Nephron (organoid): Measurements from ENCODE around the gene GAS7.

Experiments used
- H3K27ac Mint-ChIP-seq, 3 experiments: 2 replicates each; pipeline ENCODE4 v1.8.0; 2020; ENCODE audit warnings: mixed read lengths in 3 of 3, mild to moderate bottlenecking in 2 of 3, moderate library complexity in 1 of 3
- H3K27me3 Mint-ChIP-seq: 2 replicates; pipeline ENCODE4 v1.8.0; 2021; ENCODE audit warnings: low read depth, mild to moderate bottlenecking, moderate library complexity, mixed read lengths
- H3K36me3 Mint-ChIP-seq: 2 replicates; pipeline ENCODE4 v1.8.0; 2020; ENCODE audit warnings: low read depth, mixed read lengths
- H3K4me1 Mint-ChIP-seq: 2 replicates; pipeline ENCODE4 v1.8.0; 2020; ENCODE audit warnings: mixed read lengths
- H3K4me3 Mint-ChIP-seq, 3 experiments: 2 replicates each; pipeline ENCODE4 v1.8.0; 2020; ENCODE audit warnings: mild to moderate bottlenecking in 3 of 3, mixed read lengths in 3 of 3, moderate library complexity in 2 of 3
- H3K9me3 Mint-ChIP-seq: 2 replicates; pipeline ENCODE4 v1.8.0; 2020; ENCODE audit warnings: mixed read lengths
- TF ChIP-seq, protein P1 (sequence below), 3 experiments: fragments of 200-600 bp; sonication (generic); IDR thresholded peaks; one replicate each; pipeline ENCODE4 v1.5.0; 2021; ENCODE audit warnings: antibody characterized with exemption in 3 of 3; ENCODE audit not compliant: unreplicated experiment in 3 of 3

Gene GAS7

DNA sequence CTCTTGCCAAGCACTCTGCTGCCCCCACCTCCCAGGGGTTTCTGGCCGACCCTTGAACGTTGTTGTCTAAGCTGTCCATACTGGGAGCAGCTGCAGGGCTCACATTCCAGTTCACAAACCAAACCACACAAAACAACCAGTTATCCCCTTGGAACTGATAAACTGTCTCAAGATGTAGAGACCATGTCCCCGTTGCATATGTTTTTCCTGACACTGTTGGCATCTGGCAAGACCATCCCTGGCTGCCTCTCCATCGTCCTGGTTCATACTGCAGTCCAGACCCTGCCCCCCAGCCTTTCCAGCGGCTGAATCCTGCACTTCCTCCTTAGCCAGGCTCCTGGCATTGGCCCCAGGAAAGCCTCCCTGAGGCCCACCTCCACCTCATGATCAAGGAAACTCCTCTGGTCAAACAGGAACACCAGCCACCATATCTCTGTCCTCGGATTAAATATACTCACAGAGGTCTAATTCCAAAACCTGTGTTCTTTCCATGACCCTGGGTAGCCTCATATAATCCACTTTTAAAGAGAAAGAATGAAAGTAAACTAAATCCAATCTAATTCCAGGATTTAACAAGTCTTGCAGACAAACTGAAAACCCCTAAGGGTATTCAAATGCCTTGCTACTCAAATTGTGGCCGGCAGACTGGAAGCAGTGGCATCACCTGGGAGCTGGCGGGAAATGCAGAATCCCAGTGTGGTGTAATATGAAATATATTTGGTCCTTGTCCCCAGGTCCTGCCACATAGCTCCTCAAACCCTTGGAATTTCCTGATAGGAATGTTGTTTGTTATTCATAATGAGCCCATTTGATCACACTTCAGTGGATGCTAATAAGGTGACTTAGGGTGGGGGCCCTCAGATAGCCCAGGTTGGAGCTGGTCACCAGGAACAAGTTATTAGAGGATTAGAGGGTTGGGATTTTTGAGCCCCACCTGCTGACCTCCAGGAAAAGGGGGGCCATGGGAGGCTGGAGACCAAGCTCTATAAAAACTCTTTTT, 14.2 kb downstream of the GAS7 start:
- Mint-ChIP-seq H3K36me3 (no peaks in the 10 kb centered on the region), H3K4me3 (no peak overlapping the region), H3K27me3 (peaks cover 15% of the 10 kb centered on the region), H3K9me3 (no peaks in the 10 kb centered on the region), H3K4me1 (peaks cover 15% of the 10 kb centered on the region), H3K27ac (no peak overlapping the region)
- TF ChIP-seq, protein P1, sequence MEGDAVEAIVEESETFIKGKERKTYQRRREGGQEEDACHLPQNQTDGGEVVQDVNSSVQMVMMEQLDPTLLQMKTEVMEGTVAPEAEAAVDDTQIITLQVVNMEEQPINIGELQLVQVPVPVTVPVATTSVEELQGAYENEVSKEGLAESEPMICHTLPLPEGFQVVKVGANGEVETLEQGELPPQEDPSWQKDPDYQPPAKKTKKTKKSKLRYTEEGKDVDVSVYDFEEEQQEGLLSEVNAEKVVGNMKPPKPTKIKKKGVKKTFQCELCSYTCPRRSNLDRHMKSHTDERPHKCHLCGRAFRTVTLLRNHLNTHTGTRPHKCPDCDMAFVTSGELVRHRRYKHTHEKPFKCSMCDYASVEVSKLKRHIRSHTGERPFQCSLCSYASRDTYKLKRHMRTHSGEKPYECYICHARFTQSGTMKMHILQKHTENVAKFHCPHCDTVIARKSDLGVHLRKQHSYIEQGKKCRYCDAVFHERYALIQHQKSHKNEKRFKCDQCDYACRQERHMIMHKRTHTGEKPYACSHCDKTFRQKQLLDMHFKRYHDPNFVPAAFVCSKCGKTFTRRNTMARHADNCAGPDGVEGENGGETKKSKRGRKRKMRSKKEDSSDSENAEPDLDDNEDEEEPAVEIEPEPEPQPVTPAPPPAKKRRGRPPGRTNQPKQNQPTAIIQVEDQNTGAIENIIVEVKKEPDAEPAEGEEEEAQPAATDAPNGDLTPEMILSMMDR (IDR thresholded peaks at IDR 0.05; ENCODE audit: unreplicated experiment in 3 of 3) = no peak

DNA sequence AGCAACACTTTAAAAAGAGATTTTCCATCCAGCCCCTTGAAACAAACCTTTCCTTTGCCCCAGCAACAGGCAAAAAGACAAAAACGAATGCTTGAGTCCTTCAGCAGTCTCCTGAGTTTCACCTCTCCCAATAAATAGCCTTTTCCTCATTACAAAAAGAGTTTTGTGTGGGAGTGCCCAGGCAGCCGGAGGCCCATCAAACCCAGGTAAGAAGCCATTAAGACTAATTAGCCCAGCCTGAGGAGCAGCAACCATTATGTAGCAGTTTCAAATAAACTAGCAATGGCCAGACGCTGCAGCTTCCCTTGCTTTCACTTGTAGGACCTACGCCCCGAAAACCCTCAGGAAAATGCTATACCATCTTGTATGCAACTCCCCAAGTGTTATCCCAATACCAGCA, 15.6 kb downstream of the GAS7 start:
- Mint-ChIP-seq H3K36me3 (no peaks in the 10 kb centered on the region), H3K9me3 (no peaks in the 10 kb centered on the region), H3K27ac (no peak overlapping the region), H3K4me3 (no peak overlapping the region), H3K27me3 (peaks cover 9% of the 10 kb centered on the region), H3K4me1 (peaks cover 24% of the 10 kb centered on the region)
- TF ChIP-seq, protein P1 (IDR thresholded peaks at IDR 0.05; ENCODE audit: unreplicated experiment in 3 of 3) = no peak

DNA sequence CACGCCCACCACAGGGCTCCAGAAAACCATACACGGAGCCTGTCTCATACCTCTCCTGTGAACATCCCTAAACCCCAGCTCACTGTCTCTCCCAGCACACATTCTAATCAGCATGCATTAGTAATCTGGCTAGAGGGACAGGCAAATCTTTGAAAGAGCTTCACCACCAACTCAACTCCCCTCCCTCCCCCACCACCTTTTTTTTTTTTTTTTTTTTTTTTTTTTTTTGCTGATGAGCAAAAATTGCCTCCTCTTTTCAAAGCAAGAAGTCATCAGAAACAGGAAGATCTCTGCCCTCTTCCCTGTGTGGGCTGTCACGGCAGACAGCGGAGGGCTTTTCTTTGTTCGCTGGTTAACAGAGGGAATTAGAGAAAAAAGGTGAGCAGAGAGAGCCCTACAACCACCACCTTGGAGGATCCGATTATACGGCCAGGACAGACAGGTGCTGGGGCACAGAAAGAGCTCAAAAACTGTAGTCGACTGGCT, 19.9 kb downstream of the GAS7 start:
- Mint-ChIP-seq H3K4me1 (peaks cover 38% of the 10 kb centered on the region), H3K36me3 (no peaks in the 10 kb centered on the region), H3K27me3 (peaks cover 13% of the 10 kb centered on the region), H3K27ac (no peak overlapping the region), H3K9me3 (no peaks in the 10 kb centered on the region), H3K4me3 (no peak overlapping the region)
- TF ChIP-seq, protein P1 (IDR thresholded peaks at IDR 0.05; ENCODE audit: unreplicated experiment in 3 of 3) = no peak

DNA sequence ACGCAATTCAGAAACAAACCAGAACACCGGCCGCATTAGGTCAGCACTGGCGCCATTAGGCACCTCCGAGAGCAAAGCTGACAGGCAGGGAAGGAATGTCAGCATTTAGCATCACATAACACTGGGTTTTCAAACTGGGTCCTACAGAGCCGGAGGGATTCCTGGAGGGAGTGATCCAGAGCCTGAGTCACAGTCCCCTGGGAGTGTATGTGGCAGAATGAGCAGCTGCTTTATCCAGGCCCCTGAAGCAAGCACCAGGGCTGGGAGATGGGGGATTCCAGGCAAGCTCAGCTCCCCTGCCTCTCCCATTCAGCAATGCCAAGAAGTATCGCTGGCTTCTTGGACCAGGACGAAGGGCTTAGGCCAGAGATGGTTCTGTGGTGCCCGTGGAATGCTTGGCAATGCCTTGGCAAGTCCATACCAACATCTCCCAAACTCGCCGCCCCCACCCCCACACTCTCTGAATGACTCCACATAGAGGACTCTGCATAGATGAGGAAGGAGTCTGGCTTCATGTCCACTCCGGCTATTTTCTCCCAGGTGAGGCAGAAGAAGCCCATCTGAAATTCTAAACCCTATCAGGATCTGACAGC, 20.4 kb downstream of the GAS7 start:
- Mint-ChIP-seq H3K4me3 (no peak overlapping the region), H3K36me3 (no peaks in the 10 kb centered on the region), H3K27me3 (peaks cover 13% of the 10 kb centered on the region), H3K4me1 (peaks cover 38% of the 10 kb centered on the region), H3K27ac (peak overlapping the region in 2 of 3 experiments; percentile 13 to 30), H3K9me3 (no peaks in the 10 kb centered on the region)
- TF ChIP-seq, protein P1 (IDR thresholded peaks at IDR 0.05; ENCODE audit: unreplicated experiment in 3 of 3) = no peak

DNA sequence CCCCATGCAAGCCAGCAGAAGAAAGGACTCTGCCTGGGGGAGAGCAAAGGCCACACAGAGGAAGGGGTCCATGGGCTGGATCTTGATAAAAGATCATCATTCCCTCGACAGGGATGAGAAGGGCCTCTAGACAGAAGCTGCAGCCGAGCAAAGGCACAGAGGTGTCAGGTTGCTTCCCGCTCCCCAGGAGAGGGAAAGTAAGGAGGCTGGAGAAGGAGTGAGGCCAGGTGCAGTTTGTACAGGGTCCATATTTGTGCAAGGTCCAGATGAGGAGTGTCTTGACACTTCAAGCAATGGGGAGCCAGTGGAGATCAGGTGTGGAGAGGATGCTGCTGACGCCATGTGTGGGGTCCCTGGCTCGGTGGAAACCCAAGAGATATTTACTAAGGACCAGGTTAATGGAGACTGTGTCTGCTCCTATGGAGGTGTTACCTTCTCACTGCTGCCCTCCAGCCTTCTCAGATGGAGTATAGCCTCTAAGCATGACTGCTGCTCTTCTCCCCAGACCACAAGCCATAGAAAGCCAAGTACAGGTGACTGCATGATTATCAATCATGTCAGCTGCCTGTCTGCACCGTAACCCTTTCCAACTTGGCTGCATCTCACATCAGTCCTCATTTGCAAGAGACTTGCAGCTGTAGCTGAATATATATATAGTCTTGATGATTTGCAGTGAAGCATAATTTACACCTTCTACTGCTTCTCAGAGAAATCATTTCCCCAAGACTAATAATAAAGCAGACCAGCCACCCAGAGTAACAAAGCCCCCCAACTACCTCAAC, 21.1 kb downstream of the GAS7 start:
- peak overlapping the region in 2 of 3 experiments; percentile 13 to 30 for H3K27ac Mint-ChIP-seq
- H3K27me3 Mint-ChIP-seq = peaks cover 13% of the 10 kb centered on the region
- H3K9me3 Mint-ChIP-seq = peaks cover 3% of the 10 kb centered on the region
- H3K4me1 Mint-ChIP-seq = peaks cover 37% of the 10 kb centered on the region
- TF ChIP-seq, protein P1 (IDR thresholded peaks at IDR 0.05; ENCODE audit: unreplicated experiment in 3 of 3) = no peak
- no peak overlapping the region for H3K4me3 Mint-ChIP-seq
- H3K36me3 Mint-ChIP-seq = peaks cover 2% of the 10 kb centered on the region
